Fibroblast of skin of scalp (primary cell): ENCODE data around the gene HERC3.
"Not testable (repeated sequence)": the region's sequence is repeated elsewhere in the genome, so short reads cannot be mapped to it uniquely, and the experiment has no call there.

Experiments
- DNase-seq: peaks from one replicate; pipeline ENCODE4 v3.0.0-alpha.2; 2013

HERC3 gene

DNA sequence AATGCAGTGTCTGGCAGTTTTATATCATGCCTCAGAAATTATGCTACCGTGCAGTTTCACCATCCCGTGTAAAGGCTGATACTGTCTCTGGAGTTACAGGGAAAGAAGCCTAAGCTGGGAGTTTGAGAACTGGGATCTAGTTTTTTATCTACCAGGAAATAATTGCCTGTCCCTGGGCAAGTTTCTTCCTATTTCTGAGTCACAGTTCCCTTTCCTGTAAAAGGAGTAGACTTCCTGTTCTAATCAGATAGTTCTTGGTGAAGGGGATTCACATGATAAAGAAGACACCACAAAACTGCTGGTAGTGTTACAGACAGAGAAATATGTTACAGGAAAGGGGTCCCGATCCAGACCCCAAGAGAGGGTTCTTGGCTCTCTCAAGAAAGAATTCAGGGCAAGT lies 17.1 kb downstream of the HERC3 start:
- DNase-seq = no peak

DNA sequence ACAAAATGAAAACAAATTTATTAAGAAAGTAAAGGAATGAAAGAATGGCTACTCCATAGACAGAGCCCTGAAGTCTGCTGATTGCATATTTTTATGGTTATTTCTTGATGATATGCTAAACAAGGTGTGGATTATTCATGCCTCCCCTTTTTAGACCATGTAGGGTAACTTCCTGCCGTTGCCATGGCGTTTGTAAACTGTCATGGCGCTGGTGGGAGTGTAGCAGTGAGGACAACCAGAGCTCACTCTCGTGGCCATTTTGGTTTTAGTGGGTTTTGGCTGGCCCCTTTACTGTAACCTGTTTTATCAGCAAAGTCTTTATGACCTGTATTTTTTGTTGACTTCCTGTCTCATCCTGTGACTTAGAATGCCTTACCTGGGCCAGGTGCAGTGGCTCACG lies 17.5 kb downstream of the HERC3 start:
- DNase-seq = not testable (repeated sequence)

DNA sequence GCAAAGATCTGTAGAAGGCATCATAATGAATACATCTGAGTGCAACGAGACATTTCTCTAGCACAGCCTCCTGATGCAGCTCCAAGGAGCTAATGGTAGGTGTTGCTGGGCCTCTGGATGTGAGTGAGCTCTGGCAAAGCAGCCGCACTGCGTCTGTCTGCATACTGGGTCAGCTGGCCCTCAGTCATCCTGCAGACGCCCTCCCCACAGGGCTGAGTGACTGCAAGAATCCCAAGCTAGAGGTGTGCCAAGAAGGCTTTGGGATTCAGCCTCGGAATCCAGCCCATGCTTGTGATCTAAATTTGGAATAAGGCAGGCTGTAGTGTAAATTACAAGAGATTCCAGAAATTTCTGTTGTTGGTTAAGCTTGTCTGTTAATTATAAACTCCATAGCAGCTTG lies 18.5 kb downstream of the HERC3 start:
- peak; percentile 65 for DNase-seq

DNA sequence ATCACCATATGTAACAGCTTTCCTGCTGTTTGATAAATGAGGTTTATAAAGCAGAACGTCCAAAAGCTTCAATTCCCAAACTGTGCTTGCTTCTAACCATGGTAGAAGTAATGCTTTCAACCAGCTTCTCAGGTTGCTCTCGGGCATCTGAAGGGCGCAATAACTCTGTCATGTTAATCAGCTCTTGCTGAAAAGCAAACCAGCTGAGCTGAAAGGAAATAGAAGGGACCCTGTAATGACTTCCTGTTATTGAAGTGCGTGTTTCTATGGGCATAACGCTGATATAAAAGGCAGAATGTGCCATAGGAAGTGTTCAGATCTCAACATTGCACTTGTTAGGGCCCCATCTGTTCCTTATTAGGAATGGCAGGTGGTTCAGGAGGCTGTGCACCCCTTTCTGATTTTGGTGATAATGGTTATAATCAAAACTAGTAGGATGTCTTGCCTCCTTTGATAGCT lies 21.2 kb downstream of the HERC3 start:
- DNase-seq = no peak

DNA sequence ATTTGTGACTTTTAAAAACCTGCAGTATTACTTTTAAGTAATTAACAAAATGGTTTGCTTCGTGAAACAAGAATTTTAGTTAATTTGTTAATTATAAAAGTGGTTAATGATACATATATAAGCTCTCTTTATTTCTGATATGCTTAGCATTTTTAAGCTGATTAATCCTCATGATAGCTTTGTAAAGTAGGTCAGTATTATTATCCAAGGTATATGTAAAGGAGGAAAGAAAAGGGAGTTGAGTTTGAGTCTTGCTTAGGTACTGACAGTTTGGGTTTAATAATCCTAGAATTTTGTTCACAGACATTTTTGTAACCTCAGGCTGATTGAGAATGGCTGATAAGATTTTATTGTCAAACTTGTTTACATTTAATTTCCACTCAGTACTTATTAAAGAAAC lies 21.8 kb downstream of the HERC3 start:
- no peak for DNase-seq

DNA sequence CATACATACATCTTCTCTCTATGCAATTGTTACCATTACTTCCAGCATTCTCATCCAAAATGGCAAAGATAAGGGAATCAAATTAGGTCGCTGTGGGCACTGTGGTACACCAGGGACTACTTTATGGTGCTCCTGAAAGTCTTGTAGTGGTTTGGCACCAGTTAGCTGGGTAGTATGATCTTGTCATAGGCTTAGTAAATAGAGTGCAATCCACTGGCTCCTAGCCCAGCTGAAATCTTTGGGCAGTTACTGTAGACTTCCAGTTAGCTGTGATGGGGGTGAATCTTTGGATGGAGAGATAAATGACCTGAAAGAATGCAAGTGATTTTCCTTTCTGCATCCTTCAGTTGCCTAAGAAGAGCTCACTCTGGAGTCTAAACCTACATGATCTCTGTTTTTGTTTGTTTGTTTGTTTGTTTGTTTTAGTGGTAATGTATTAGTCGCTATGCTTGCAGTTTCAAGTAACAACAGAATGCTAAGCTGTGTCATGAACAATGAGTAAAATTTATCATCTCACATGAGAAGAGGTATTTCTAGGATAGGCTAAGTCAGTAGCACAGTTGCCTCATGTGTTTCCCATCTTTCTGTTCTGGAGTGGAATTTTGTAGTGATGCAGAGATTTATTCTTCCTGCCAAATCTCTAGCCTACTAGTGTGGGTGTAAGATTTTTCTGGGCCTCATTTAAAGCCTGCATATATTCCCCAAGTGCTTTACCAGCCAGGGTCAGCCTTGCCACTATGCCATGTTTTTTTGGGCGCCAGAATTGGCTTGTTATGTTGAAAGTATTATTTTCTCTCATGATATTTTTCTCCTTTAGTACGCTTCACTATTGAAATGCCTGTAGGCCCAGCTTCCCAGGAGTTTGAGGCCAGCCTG lies 24.2 kb downstream of the HERC3 start:
- DNase-seq = peak; percentile 92

DNA sequence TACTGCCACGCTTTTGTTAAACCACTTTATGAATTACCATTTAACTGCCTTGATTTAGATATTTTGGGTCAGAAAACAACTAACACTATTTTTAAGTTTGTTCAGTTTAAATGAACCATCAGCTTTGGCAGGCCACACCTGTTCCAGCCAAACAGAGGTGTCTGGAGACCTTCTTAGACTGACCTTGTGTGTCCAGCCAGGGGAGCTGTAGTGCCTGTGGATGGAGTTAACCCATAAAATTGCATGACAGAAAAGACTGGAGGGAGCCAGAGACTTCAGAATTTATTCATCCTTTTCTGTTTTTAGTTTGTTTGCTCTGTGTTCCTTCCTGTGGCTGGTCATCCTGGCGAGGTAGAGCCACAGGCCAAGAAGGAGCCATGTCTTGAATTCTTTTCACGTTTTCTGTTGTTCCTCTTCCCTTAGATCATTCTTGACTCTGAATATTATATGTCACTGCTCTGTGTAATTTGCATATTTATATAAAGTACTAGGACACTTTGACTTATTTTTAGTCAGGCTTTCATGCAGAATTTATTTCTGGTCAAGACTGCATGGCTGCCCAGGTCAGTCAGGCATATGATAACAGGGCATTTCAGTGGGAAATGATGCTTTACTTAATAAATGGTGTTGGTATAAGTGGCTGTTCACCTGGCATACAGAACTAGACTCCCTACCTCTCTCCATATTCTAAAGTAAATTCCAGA lies 26.7 kb downstream of the HERC3 start:
- DNase-seq = no peak

DNA sequence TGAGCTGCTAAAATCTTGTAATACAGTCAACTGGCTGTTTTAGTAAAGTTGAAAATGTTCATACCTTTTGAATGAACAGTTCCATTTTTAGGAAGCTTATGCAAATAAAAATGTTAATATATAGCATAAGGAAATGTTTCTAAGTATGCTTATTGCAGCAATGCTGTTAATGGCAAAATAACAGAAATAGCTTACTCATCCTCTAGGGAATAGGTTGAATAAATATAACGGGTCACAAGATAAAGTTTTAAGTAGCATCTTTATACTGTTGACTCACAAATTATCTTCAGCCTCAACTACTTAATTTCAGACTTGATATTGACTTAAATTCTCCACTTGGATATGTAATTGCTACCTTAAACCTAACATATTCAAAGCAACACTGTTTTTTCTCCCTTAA lies 27.7 kb downstream of the HERC3 start:
- peak; percentile 74 for DNase-seq

DNA sequence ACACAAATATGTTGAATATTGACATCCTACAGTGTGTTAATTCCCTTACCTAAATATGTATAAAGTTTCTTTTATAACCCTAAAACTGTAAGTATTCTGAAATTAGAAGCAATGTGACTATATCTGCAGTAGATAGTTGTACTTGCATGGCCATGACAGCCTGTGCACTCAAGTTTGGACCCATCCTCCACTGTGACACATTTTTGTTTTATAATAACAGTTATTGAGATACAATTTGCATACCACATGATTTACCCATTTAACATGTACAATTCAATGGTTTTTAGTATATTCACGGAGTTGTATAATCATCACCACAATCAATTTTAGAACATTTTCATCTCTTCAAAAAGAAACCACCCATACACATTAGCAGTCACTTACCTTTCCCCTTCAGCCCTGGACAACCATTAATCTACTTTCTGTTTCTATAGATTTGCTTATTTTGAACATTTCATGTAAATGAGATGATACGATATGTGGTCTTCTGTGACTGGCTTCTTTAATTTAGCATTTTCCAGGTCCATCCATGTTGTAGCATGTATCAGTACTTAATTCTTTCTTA lies 29.6 kb downstream of the HERC3 start:
- DNase-seq = no peak

DNA sequence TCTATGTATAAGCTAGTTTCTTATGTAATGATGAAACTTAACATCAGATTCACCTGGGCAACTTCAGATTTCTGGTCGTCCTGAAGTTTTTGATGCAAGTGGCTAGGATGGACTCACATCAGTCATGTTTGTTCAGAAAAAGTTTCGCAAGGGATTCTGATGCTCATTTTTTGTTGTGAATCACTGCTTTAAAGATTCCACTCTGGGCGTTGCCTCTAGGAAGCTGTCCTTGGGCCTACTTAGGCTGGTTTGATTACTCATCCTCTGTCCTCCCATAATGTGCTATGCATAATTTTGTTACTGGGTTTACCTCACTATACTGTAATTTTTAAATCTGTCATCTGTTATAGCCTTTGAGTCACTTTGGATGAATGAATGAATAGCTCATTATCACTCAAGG lies 30.8 kb downstream of the HERC3 start:
- peak; percentile 94 for DNase-seq

DNA sequence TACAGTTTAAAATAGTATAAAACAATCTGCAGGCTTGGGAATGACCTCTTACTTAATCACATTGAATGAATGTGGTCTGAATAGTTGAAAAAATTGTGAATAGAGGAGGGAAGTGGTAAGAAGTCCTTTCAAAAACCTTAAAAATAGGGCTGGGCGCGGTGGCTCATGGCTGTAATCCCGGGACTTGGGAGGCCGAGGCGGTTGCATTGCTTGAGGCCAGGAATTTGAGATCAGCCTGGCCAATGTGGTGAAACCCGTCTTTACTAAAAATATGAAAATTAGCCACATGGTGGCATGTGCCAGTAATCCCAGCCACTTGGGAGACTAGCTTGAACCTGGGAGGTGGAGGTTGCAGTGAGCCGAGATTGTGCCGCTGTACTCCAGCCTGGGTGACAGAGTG lies 36.5 kb downstream of the HERC3 start:
- DNase-seq = peak; percentile 31

DNA sequence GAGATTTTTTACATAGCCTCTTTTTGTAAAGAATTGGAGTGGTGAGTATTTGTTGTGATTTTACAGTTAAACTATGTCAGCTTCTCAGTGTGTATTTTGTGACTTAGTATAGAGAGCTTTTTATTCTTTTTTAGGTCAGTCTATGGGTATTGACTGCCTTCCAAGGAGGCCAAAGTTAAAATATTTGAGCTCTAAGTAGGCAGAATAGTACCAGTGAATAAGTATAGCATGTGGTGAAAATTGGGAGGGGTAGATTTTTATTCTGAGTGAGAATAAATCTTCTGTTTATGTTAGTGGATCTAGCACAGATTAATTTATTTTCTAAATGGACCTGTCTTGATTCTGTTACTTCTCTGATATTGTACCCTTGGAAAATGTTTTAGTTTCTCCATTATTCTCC lies 37.5 kb downstream of the HERC3 start:
- DNase-seq = peak; percentile 69

DNA sequence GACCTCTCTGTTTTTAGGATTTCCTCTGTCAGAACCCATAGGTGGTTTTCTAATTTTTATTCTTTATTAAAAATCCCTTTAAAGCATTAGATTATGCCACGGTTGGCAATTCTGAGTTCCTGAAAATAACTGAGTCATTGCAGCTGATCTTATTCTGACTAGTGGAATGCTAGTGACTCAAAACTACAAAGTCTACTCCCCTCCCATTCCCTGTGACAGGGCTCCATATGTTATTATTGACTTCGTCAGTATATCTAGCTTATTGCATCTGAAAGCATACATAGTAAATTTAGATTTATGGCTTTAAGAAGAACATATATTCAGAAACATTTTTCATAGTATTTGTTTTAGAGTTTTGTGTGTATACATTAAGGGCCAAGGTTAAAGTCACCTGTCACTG lies 38.5 kb downstream of the HERC3 start:
- peak; percentile 82 for DNase-seq

DNA sequence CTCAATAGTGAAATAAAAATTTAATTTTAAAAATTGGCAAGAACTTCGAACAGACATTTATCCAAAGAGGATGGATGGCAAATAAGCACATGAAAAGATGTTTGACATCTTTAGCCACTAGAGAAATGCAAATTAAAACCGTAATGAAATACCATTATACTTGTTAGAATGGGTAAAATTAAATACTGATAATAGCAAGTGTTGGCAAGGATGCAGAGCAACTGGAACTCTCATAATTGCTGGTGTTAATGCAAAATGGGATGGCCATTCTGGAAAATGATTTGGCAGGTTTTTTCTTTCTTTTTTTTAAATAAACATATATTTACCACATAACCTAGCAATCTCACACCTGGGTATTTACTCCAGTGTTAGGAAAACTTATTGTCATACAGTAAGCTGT lies 51.7 kb downstream of the HERC3 start:
- no peak for DNase-seq

DNA sequence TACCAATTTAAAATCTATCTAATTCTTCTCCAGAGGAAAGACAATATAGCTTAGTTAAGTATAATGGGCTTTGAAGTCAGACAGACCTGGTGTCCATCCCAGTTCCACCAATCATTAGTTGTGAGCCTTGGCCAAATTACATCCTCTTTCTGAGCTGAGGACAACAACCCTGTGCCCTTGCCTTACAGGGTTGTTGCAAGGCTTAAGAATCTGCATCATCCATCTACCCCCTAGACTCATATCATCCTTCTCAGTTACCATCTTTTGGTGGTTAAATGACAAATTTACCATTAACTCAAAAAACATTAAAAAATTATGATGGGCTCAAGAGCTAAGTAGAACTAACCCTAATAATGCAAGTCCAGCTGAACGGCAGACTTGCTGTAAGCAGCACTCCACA lies 53.7 kb downstream of the HERC3 start:
- no peak for DNase-seq

DNA sequence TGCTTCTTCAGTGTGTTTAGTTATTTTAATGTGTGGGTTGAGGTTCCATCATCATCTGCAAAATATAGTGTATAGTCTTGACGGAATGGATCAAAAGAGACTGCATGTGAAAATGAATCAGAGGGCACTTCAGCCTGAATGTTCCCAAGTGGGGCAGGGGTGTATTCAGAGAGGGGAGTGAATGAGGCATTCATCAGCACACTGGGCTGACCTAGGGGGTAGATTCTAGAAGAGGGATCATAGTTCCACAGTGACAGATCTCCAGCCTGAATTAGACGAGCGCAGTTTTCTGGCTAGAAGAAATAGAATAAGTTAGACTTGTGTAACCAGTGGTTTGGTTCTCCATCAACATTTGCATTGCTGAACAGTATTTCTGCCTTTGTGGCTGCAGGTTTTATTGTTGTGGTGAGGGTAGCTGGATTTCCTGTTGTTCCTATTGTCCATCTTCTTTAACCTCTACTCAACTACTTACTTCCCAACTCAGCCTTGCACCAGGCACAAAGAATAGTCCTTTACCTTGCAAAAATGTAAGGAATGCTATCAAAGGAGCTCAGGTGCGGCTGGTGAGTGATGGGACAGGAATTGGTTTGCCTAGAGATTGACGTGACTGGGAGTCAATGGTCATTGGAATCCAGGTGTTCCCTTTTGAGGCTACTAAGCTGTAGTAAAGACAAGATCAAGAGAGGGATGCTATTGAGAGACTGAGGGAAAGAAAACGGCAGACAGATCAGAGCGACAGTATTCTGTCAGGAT lies 54.4 kb downstream of the HERC3 start:
- no peak for DNase-seq

DNA sequence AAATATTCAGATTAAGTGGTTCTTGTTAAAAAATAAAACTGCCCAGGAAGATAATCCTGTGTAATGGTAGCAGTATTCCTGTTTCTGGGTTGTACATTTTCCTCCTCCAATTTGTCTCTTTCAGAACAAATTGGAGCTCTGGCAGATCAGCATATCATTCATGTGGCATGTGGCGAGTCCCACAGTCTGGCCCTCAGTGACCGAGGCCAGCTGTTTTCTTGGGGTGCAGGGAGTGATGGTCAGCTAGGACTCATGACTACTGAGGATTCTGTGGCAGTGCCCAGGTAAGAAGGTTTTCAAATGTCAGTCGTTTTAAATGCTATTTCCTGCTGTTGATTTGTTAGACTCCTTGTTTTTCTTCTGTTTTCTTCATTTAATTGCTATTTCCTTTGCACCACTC lies 57.4 kb downstream of the HERC3 start:
- no peak for DNase-seq

DNA sequence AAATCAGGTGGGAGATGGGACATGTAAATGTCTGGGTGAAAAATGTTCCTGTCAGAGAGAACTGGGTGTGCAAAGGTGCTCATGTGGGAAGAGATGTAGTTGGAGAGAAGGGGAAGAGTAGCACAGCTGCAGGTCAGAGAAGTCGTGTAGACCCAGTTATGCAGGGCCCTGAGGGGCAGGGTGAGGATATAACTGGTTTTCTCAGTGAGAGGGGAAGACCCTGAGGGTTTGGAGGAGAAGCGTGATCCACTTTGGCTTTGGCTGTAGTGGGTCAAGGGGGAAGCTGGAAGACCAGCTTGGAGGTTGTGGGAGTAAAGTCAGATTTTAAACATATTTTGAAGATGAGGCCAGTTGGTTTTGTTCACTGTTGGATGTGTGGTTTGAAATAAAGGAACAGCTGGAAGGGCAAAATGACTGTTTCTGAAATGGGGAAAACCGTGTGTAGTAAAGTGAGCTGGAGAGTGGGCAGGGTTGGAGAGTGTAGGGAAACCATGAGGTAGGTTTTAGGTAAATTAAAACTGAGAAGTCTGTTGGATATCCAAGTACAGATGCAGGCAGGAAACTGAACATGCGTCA lies 61.2 kb downstream of the HERC3 start:
- DNase-seq = no peak

DNA sequence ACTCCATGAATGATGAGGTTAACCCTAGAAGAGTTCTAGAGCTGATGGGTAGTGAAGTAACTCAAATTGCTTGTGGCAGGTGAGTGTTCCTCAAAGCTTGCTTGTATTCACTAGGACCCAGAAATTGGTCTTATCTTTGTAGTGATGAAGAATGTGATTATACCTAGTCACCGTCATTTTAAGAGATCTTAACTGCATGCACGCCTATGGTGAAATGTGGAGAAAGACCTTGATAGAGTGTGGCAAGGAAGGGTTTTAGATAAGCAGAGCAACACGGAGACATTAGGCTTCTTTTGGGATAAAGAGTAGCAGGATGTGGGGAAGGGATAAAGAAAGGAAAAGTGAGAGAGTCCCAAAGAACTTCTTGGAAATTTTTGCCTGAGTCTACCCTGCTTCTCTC lies 62.9 kb downstream of the HERC3 start:
- DNase-seq = no peak

DNA sequence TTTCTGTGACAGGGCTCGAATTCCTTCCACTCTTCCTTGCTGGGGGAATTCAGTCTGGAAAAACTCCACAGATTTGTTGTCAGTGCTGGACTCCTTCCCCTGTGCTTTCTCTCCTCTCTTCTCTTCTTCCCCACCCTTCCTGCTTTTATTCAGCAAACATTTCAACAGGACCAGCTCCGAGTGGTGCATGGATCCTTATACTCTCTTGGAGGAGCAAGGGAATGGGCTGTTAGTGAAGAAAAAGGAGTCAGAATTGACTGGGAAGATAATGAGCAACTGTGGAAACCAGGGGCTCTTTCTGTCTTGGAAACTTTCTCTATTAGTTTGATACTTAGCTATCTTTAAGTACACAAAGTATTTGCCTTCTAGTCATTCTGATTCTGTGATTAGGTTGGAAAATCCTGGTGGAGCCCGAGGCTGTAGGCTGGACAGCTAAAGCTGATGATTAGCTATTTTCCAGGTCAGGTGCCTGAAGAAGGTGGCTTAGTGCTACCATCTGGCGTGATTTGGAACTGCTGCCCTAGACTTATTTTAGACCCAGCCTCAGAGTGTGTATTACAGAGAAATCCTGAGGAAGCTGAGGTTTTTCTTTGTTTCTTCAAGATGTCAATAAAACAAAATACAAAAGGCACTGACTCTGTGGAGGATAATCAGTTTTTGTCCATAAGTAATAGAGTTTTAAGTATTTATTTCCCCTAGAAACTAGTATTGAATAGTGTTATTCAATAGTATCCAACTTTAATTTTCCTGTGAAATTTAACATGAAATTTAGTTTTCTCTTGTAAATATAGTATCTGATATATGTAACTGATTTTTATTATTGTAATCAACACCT lies 67.0 kb downstream of the HERC3 start:
- DNase-seq = peak; percentile 68

DNA sequence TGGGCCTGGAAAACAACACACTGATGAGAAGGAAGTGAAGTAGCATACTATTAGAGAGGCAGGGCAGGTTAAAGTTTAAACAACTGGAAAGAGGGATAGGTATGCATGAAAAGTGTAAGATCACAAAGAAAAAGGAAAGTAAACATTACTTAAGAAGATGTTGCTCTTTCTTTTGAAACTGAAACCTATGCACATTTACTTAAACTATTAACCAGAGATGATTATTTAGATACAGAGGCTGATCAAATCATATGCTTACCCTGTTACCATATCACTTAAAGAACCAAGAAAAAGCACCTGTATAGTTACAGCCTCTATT lies 67.6 kb downstream of the HERC3 start:
- no peak for DNase-seq
